ENCODE data around the gene TCF3.

GRCh38 chr19:1580957-1581356 is 71.5 kb downstream of the TCF3 start:
- TF ChIP-seq, protein P1, sequence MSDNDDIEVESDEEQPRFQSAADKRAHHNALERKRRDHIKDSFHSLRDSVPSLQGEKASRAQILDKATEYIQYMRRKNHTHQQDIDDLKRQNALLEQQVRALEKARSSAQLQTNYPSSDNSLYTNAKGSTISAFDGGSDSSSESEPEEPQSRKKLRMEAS (IDR thresholded peaks at IDR 0.05) = no peak
- no peak for TF ChIP-seq EP300 (IDR thresholded peaks at IDR 0.05; ENCODE audit: borderline replicate concordance)

All from Ishikawa (cell line).